OCI-LY1 (cell line): ENCODE results near the gene BNIP3.

ENCODE experiments used
- H2AFZ ChIP-seq: fragments of 200-600 bp; sonication (generic), shearing (Covaris generic); 2 replicates; pipeline ENCODE4 v1.6.0; 2014; ENCODE audit warnings: antibody characterized with exemption, mild to moderate bottlenecking, low read length
- H3F3A ChIP-seq: fragments of 200-600 bp; sonication (generic), shearing (Covaris generic); 2 replicates; pipeline ENCODE4 v1.6.0; 2014; ENCODE audit warnings: mild to moderate bottlenecking, antibody characterized with exemption, low read length, moderate library complexity; ENCODE audit not compliant: insufficient read depth
- H3K27ac ChIP-seq: fragments of 200-600 bp; sonication (generic); 2 replicates; pipeline ENCODE4 v1.5.1; 2014; ENCODE audit warnings: low read length, mixed run types, mild to moderate bottlenecking, low read depth; ENCODE audit not compliant: poor library complexity, severe bottlenecking
- H3K27me3 ChIP-seq: fragments of 200-600 bp; sonication (generic); 2 replicates; pipeline ENCODE4 v1.6.0; 2014; ENCODE audit warnings: antibody characterized with exemption, mild to moderate bottlenecking, low read length, moderate library complexity; ENCODE audit not compliant: insufficient read depth
- H3K36me3 ChIP-seq: fragments of 200-600 bp; sonication (generic); 2 replicates; pipeline ENCODE4 v1.6.1; 2014; ENCODE audit warnings: mild to moderate bottlenecking, antibody characterized with exemption, low read length, moderate library complexity, mixed read lengths; ENCODE audit not compliant: insufficient read depth
- H3K4me1 ChIP-seq: fragments of 200-600 bp; sonication (generic); 2 replicates; pipeline ENCODE4 v1.5.1; 2014; ENCODE audit warnings: mild to moderate bottlenecking, low read length, moderate library complexity; ENCODE audit not compliant: insufficient read depth, severe bottlenecking
- H3K4me2 ChIP-seq: fragments of 200-600 bp; sonication (generic), shearing (Covaris generic); 2 replicates; pipeline ENCODE4 v1.6.1; 2014; ENCODE audit warnings: low read length
- H3K4me3 ChIP-seq: fragments of 200-600 bp; sonication (generic); 2 replicates; pipeline ENCODE4 v1.5.1; 2014; ENCODE audit warnings: low read length, low read depth, mild to moderate bottlenecking, mixed read lengths; ENCODE audit not compliant: poor library complexity, severe bottlenecking
- H3K79me2 ChIP-seq: fragments of 200-600 bp; shearing (Covaris generic); 2 replicates; pipeline ENCODE4 v1.6.1; 2016; ENCODE audit warnings: mixed run types, low read length, mixed read lengths; ENCODE audit not compliant: insufficient read depth
- H3K9ac ChIP-seq: fragments of 200-600 bp; sonication (generic), shearing (Covaris generic); 2 replicates; pipeline ENCODE4 v1.6.1; 2014; ENCODE audit warnings: mild to moderate bottlenecking, low read length, mixed read lengths
- H3K9me2 ChIP-seq: fragments of 200-600 bp; sonication (generic), shearing (Covaris generic); 2 replicates; pipeline ENCODE4 v1.6.1; 2014; ENCODE audit warnings: low read depth, mild to moderate bottlenecking, low read length, mixed read lengths
- H3K9me3 ChIP-seq: fragments of 200-600 bp; shearing (Covaris generic); 2 replicates; pipeline ENCODE4 v1.6.1; 2014; ENCODE audit warnings: low read length, mixed read lengths
- H4K20me1 ChIP-seq: fragments of 200-600 bp; sonication (generic), shearing (Covaris generic); 2 replicates; pipeline ENCODE4 v1.6.0; 2016; ENCODE audit warnings: mild to moderate bottlenecking, low read length; ENCODE audit not compliant: insufficient read depth
- EZH2 ChIP-seq: fragments of 200-600 bp; sonication (generic), shearing (Covaris generic); IDR thresholded peaks from 2 replicates; pipeline ENCODE4 v1.8.0; 2017; ENCODE audit warnings: borderline replicate concordance, mixed run types, mild to moderate bottlenecking, antibody characterized with exemption, low read length, moderate library complexity, mixed read lengths
- TF ChIP-seq, protein P1 (sequence below): fragments of 200-600 bp; sonication (generic), shearing (Covaris generic); IDR thresholded peaks from 2 replicates; pipeline ENCODE4 v1.5.1; 2017; ENCODE audit warnings: mild to moderate bottlenecking, antibody characterized with exemption, low read length, moderate library complexity, mixed read lengths

BNIP3 gene

DNA sequence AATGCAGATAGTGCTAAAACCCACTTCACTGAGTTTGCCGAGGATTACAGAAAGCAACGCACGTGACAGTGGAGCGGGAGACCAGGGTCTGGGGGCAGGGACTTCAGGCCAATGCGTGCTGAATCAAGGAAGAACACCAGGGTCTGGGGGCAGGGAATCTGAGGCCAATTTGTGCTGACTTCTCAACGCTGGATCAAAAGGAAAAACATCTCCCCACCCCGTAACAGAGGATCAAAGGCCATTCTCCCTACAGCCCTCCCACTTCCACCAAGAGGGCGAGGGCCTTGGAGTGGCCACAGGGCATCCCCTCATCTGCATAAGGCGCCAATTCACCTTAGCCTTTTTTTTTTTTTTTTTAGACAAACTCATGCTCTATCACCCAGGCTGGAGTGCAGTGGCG, 22.3 kb upstream of the BNIP3 start:
- TF ChIP-seq EZH2: no peak
- TF ChIP-seq, protein P1, sequence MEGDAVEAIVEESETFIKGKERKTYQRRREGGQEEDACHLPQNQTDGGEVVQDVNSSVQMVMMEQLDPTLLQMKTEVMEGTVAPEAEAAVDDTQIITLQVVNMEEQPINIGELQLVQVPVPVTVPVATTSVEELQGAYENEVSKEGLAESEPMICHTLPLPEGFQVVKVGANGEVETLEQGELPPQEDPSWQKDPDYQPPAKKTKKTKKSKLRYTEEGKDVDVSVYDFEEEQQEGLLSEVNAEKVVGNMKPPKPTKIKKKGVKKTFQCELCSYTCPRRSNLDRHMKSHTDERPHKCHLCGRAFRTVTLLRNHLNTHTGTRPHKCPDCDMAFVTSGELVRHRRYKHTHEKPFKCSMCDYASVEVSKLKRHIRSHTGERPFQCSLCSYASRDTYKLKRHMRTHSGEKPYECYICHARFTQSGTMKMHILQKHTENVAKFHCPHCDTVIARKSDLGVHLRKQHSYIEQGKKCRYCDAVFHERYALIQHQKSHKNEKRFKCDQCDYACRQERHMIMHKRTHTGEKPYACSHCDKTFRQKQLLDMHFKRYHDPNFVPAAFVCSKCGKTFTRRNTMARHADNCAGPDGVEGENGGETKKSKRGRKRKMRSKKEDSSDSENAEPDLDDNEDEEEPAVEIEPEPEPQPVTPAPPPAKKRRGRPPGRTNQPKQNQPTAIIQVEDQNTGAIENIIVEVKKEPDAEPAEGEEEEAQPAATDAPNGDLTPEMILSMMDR: no peak
- H3K9me3 ChIP-seq: no peaks in the 10 kb centered on the region
- no peak overlapping the region for H3K4me2 ChIP-seq
- H3K27me3 ChIP-seq: no peaks in the 10 kb centered on the region
- no peaks in the 10 kb centered on the region for H3K4me1 ChIP-seq
- no peaks in the 10 kb centered on the region for H4K20me1 ChIP-seq
- no peak overlapping the region for H2AFZ ChIP-seq
- no peak overlapping the region for H3K9ac ChIP-seq
- no peak overlapping the region for H3K27ac ChIP-seq
- H3K4me3 ChIP-seq: no peak overlapping the region
- no peaks in the 10 kb centered on the region for H3K9me2 ChIP-seq
- no peaks in the 10 kb centered on the region for H3F3A ChIP-seq
- no peaks in the 10 kb centered on the region; the same call in 1 of the 2 replicates for H3K36me3 ChIP-seq
- H3K79me2 ChIP-seq: no peaks in the 10 kb centered on the region

DNA sequence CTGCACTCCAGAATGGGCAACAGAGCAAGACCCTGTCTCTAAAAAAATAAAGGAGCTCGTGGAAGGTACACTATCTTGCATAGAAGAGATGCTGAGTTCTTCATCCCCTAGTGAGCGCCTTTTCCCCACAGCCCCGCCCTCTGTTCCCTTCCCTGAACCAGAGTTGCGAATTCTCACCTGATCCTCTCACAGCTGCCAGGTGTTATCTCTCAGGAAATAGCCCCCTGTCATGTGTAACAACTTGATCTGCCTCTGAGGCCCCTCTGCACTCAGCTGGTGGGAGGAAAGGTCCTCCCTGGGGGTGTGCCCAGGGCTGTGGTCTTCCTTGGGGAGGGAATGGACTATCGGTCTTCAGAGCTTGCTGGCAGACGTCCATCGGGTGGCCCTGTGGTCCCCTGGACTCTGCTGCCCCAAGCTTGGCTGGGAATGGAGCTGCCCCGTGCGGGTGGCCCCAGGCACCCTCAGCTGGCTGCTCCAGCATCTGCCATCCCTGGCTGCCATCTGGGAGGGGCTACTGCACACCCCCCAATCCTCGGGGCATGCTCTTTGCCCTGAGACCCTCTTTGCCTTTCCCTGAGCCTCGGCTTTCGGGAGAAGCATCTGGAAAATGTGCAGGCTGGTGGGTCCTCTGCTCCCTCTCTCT, 21.7 kb upstream of the BNIP3 start:
- Histone ChIP-seq H2AFZ (no peak overlapping the region), H3K27ac (no peak overlapping the region), H3K79me2 (no peaks in the 10 kb centered on the region), H3K4me1 (no peaks in the 10 kb centered on the region), H3K36me3 (no peaks in the 10 kb centered on the region; the same call in 1 of the 2 replicates), H3K4me2 (no peak overlapping the region), H3K9ac (no peak overlapping the region), H3K4me3 (no peak overlapping the region), H3K9me3 (no peaks in the 10 kb centered on the region), H3F3A (no peaks in the 10 kb centered on the region), H3K27me3 (no peaks in the 10 kb centered on the region), H4K20me1 (no peaks in the 10 kb centered on the region), H3K9me2 (no peaks in the 10 kb centered on the region)
- TF ChIP-seq, protein P1: no peak
- no peak for TF ChIP-seq EZH2

DNA sequence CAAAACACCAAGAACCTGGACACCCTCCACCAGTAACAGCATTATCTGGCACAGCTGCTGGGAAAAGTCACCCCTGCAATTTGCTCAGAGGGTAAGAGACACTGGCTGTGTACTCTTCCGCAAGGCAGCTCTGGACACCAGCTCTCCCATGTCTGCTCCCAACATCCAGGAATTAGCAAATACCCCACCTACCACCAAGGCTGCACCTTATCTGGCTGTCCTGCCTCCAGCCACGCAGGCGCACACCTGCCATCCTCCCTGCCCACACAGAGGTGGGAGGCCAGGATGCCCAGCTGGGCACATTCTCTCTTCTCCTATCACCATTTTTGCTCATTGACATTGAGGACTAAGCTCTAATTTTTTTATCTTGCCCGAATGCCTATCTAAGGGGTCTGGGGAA, 20.3 kb upstream of the BNIP3 start:
- Histone ChIP-seq H3K36me3 (no peaks in the 10 kb centered on the region; the same call in 1 of the 2 replicates), H4K20me1 (no peaks in the 10 kb centered on the region), H3K9me3 (no peaks in the 10 kb centered on the region), H3K9ac (no peak overlapping the region), H3F3A (no peaks in the 10 kb centered on the region), H3K27me3 (0 out of 2 replicates have a peak, but pooled peaks cover 5% of the 10 kb centered on the region), H3K4me1 (peaks cover 6% of the 10 kb centered on the region), H3K4me2 (no peak overlapping the region), H3K4me3 (no peak overlapping the region), H3K79me2 (no peaks in the 10 kb centered on the region), H3K9me2 (no peaks in the 10 kb centered on the region), H2AFZ (no peak overlapping the region), H3K27ac (no peak overlapping the region)
- no peak for TF ChIP-seq EZH2
- TF ChIP-seq, protein P1: no peak
